SHP77 treated with DMSO at 0.1 percent for 48 hours (cell line): Measurements from ENCODE around the gene ITGB1BP1.
"Not testable (repeated sequence)": the region's sequence is repeated elsewhere in the genome, so short reads cannot be mapped to it uniquely, and the experiment has no call there.

Source experiments
- DNase-seq: peaks from one replicate; lab custom pipeline; 2025; lab: John Stamatoyannopoulos, UW

The ITGB1BP1 gene

GRCh38 chr2:9400268-9401058 lies 22.9 kb downstream of the ITGB1BP1 start:
- no peak for DNase-seq

- no peak for DNase-seq
Measured at GRCh38 chr2:9398881-9399780, 24.2 kb downstream of the ITGB1BP1 start.

GRCh38 chr2:9398251-9398650 lies 25.1 kb downstream of the ITGB1BP1 start:
- DNase-seq = not testable (repeated sequence)

- DNase-seq = no peak
Measured at GRCh38 chr2:9397201-9397600, 26.1 kb downstream of the ITGB1BP1 start.

DNA sequence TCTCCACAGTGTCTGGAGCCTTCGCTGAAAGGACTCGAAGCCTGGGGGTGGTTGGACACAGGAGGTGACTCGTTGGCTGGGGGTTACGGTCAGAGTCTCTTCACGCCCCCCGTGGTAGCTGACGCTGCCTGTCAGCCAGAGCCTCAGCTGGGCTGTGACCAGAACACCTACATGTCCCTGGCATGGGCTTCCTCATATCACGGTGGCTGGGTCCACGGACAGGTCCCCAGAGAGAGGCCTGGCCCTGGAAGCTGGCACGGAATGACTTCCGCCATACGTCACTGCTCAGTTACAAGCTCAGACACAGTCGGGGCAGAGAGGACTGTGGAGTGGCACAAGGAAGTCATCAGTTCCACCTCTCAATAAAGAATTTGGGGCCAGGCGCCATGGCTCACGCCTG lies 28.5 kb downstream of the ITGB1BP1 start:
- DNase-seq = no peak

GRCh38 chr2:9392898-9393765 lies 30.2 kb downstream of the ITGB1BP1 start:
- DNase-seq = no peak

DNA sequence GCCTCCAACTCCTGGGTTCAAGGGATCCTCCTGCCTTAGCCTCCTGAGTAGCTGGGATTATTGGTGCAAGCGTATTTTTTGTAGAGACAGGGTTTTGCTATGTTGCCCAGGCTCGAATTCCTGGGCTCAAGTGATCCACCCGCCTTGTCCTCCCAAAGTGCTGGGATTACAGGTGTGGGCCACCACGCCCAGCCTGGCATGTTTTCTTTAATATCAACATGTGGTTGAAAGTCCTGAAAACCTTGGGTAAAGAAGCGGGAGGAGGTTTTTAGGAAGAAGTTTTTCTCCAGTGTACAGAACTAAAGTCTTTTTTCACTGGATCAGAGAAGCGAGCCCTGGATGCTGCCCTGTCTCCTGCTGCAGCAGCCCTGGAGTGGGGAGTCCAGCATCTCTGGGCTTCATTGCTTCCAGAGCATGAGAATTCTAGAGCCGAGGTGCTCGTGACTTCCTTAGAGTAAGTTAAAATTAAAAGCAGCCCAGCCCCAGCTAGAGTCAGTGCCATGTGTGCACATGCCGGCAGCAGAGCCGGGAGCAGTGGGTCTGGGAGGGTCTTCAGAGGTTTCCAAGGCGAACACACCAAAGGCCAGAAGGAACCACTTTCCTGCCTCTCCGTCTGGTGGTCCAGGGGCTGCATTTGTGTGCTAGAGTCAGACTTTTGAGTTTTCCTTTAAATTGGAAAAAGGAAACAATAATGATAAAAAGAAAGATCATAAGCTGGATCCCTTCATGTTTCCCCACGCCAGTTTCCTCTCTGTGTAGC lies 31.2 kb downstream of the ITGB1BP1 start:
- DNase-seq = no peak

DNA sequence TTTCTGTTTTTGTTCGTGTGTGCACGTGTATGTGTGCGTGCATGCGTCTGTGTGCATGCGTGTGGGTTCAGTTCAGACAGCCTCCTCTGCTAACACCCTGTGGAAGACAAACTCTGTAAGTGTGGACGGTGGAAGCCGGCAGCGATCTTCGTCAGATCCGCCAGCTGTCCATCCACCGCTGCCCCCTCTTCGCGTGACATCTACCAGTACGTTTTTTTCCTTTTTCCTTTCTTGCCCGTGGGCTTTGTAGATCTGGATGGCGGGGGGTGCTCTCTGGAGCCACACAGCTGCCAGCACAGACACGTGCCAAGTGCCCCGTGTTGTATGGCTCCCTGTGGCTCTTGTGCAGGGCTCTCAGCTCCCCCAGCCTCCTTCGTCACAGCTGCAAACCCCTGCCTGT lies 32.3 kb downstream of the ITGB1BP1 start:
- DNase-seq = no peak

DNA sequence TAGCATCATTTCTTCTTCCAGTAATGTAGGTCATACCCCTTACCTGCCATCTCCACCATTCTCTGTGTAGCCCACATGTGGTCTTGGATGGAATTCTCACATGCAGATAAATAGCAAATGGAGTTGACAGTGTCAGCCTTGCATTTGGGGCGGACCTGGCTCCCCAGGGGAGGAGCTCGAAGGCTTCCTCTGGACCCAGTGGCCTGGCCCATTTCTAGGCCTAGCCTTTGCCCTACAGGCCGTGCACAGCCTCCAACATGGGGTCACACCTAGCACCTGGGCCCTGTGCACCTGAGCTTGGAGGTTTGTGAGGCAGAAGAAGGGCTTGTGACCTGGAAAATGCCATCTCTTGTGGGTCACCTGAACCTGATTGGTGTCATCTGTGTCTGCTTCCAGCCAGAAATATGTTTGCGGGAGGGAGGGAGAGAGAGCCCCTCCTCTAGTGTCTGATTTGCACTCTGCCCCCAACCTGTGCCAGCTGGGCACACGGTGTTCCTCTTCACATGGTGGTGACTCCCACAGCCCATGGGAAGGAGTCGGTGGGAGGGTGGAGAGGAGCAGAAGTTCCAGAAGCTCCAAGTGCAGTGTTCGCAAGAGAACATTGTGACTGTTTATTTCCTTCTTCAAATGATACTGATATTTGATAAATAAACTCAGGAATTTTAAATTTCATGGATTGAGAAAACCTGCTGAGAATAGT lies 33.0 kb downstream of the ITGB1BP1 start:
- DNase-seq = no peak

DNA sequence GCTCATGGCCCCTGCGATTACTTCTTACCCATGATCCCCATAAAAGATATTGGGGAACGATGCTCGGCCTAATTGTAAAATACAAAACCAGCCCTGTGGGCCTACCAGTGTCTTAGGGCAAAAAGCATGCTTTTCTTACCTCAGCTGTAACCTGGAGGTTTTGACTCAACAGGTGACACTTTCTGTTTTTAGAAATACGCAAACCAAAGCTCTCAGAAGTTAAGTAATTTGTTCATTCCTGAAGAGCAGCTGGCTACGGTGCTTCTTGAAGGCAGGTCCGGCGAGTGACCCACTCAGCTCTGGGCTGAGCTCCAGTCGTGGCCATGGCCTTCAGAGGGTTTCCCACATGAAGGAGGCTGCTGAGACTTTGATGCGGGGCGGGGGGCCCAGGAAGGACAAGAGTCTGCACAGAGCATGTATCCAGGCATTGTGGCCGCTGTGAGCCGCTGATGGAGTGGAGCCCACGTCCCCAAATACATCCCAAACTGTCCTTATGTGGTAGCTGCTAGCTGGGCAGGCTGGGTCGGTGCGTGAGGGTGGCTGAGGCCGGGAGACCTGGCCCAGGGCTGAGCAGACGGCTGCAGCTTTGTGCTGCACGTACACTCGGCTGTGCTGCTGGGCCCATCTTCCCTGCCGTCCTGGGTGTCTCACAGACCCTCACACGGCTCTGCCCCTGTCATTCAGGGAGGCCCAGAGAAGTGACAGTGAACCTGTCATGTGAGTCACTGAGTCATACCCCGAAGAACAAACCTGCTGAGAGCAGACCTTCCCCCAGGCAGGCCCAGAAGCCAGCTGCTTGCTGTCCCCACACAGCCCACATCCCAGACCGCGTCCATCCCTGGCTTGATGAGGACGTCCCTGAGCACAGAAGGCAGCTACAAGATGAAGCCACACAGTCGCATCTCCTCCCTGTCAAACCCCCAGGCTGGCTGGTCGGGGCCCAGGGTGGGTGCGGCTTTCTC lies 34.1 kb downstream of the ITGB1BP1 start:
- no peak for DNase-seq

GRCh38 chr2:9388199-9388681 lies 35.1 kb downstream of the ITGB1BP1 start:
- DNase-seq = no peak

- DNase-seq = no peak
Measured at GRCh38 chr2:9385841-9386240, 37.5 kb downstream of the ITGB1BP1 start.

DNA sequence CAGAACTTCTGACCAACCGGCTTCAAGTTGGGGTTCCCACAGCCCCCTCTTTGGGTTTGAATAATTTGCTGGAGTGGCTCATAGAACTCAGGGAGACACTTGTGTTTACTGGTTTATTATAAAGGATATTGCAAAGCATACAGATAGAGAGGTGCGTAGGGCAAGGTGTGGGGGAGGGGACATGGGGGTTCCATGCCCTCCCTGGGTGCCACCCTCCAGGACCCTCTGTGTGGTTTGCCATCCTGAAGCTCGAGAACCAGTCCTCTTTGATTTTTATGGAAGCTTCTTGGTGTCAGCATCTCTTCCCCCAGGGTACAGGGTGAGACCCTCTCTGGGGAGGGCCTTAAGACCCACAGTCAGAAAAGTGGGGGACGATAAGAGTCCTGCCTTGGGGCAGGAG lies 38.8 kb downstream of the ITGB1BP1 start:
- DNase-seq = no peak

DNA sequence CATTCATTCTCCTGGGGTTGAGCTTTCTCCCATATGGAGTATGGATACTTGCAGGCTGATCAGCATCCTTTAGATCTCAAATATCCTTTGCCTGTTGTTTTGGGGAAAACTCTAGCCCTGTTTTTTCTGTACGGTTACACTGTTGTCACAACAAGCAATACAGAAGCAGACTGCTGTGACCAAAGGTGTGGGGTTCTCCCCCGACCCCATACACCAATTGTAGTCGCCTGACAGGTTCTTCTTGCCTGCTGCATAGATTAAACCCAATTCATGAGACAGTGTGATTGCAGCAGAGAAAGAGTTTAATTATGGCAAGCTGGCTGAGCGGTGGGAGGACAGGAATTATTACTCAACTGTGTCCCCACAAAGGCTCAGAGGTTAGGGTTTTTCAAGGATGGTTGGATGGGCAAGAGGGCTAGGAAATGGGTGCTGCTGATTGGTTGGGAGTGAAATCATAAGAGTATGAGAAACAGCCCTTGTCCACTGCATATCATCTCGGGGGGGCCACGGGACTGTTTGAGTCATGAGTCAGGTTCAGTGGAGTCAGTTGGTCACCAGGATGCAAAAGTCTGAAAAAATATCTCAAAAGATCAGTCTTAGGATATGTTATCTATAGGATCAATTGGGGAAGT lies 40.6 kb downstream of the ITGB1BP1 start:
- DNase-seq = no peak

GRCh38 chr2:9380702-9381628 lies 42.4 kb downstream of the ITGB1BP1 start:
- no peak for DNase-seq

DNA sequence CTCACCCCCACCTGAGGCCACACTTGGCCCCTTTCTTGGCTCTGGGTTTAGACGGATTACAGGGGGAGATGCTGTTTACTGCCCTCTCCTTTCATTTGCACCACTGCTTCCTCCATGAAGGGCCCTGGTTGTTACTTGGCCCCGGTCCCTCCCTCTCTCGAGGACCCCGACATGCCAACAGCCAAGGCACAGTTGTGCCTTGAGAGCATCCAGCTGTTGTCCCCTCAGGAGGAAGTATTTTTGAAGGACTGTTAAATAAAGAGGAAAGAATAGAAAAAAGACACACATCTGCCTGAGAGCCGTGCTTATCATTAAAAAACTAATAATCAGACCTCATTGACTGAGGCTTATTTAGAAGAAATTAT lies 44.0 kb downstream of the ITGB1BP1 start:
- no peak for DNase-seq

DNA sequence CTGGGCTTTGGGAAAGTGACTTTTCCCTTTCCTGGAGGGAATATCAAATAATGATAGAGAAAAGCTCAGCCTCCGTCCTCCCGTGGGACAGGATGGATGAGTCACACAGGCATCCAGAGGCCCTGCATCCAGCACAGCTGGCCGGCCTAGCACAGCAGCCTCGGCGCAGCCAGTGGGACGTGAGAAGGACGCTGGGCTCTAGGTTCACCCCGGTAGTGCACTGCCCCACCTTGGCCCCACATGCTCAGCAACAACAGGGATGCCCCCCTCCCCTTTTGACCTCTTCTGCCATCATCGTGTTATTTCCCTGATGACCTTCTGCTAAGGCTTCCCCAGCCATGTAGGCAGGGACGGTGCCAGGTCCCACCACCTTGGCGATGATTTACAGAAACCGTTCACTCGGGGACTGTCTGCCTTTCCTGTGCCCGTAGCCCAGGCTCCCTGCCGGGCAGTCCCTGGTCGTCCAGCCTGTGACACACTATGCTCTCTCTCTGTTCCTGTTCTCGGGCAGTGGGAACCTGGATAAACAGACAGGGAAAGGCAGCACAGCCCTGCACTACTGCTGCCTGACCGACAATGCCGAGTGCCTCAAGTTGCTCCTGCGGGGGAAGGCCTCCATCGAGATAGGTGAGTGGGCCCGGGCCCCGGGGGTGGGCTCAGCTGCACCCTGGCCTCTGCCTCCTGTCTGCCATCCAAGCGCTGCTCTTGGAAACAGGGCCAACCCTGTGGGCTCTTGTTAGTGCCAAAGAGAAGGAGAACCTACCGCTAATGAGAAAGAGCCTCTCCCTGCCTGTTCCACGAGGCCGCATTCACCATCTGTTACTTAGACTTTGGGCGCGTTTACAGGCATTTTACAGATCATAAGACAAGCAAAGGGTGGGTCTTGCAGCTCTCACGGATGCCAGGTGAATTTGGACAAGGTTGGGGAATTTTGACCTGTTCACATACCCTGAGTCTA lies 44.6 kb downstream of the ITGB1BP1 start:
- no peak for DNase-seq
